ENCODE measurements around the gene TNIP2. TPM values are rescaled to one million over a fixed set of nuclear protein-coding genes. Genes with fewer than 3 reads are reported as not detected.
"Not testable (repeated sequence)": the region's sequence is repeated elsewhere in the genome, so short reads cannot be mapped to it uniquely, and the experiment has no call there.

Gene TNIP2
- total RNA-seq, 1 donor from 2014 or later = 29.0 TPM

DNA sequence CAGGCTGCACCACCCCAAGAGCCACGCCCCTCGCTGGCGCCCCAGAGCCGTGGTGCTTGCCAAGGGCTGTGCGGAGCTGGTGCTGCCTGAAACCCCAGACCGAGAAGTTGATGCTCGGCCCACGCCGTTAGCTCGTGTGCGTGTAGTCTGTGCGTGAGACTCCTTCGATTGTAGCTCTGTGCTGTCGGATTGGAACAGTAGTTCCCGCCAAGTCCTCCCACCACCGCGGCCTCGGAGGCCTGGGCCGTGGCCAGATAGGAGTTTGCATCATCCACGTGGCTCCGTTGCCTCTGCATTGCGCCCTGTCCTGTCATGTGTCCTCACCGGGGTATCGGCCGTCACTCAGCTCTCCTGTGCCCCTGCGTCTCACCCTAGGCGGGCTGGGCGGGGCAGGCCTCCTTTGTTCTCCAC lies 24.2 kb downstream of the TNIP2 start:
- H3K36me3 Mint-ChIP-seq (ENCODE audit: low read depth) = peaks cover 26% of the 10 kb centered on the region
- H3K9me3 Mint-ChIP-seq (ENCODE audit: low read depth) = peaks cover 16% of the 10 kb centered on the region
- TF ChIP-seq, protein P1, sequence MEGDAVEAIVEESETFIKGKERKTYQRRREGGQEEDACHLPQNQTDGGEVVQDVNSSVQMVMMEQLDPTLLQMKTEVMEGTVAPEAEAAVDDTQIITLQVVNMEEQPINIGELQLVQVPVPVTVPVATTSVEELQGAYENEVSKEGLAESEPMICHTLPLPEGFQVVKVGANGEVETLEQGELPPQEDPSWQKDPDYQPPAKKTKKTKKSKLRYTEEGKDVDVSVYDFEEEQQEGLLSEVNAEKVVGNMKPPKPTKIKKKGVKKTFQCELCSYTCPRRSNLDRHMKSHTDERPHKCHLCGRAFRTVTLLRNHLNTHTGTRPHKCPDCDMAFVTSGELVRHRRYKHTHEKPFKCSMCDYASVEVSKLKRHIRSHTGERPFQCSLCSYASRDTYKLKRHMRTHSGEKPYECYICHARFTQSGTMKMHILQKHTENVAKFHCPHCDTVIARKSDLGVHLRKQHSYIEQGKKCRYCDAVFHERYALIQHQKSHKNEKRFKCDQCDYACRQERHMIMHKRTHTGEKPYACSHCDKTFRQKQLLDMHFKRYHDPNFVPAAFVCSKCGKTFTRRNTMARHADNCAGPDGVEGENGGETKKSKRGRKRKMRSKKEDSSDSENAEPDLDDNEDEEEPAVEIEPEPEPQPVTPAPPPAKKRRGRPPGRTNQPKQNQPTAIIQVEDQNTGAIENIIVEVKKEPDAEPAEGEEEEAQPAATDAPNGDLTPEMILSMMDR (IDR thresholded peaks at IDR 0.05) = no peak
- H3K4me1 Mint-ChIP-seq (ENCODE audit: low read depth) = no peaks in the 10 kb centered on the region
- no peak overlapping the region for H3K4me3 Mint-ChIP-seq (ENCODE audit: unreplicated experiment)
- no peaks in the 10 kb centered on the region for H3K27me3 Mint-ChIP-seq (ENCODE audit: low read depth)
- peak; percentile 88 for DNase-seq (ENCODE audit: low spot score)
- no peak overlapping the region for H3K27ac Mint-ChIP-seq (ENCODE audit: unreplicated experiment)

DNA sequence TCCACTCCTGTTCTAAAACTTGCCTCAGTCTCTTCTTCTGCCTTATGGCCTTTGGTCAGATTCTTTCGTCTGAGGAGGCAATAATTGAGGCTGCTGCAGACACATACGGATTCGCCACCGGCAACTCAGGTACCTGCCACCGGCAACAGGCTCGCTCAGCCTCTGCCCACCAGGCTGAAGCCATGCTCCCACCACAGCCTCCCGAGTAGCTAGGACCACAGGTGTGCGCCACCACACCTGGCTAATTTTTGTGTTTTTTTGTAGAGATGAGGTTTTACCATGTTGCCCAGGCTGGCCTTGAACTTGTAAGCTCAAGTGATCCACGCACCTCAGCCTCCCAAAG lies 26.6 kb downstream of the TNIP2 start:
- no peaks in the 10 kb centered on the region for H3K4me1 Mint-ChIP-seq (ENCODE audit: low read depth)
- H3K27me3 Mint-ChIP-seq (ENCODE audit: low read depth) = no peaks in the 10 kb centered on the region
- H3K27ac Mint-ChIP-seq (ENCODE audit: unreplicated experiment) = no peak overlapping the region
- no peak overlapping the region for H3K4me3 Mint-ChIP-seq (ENCODE audit: unreplicated experiment)
- H3K36me3 Mint-ChIP-seq (ENCODE audit: low read depth) = peaks cover 13% of the 10 kb centered on the region
- no peak for DNase-seq (ENCODE audit: low spot score)
- no peaks in the 10 kb centered on the region for H3K9me3 Mint-ChIP-seq (ENCODE audit: low read depth)
- TF ChIP-seq, protein P1 (IDR thresholded peaks at IDR 0.05) = no peak

DNA sequence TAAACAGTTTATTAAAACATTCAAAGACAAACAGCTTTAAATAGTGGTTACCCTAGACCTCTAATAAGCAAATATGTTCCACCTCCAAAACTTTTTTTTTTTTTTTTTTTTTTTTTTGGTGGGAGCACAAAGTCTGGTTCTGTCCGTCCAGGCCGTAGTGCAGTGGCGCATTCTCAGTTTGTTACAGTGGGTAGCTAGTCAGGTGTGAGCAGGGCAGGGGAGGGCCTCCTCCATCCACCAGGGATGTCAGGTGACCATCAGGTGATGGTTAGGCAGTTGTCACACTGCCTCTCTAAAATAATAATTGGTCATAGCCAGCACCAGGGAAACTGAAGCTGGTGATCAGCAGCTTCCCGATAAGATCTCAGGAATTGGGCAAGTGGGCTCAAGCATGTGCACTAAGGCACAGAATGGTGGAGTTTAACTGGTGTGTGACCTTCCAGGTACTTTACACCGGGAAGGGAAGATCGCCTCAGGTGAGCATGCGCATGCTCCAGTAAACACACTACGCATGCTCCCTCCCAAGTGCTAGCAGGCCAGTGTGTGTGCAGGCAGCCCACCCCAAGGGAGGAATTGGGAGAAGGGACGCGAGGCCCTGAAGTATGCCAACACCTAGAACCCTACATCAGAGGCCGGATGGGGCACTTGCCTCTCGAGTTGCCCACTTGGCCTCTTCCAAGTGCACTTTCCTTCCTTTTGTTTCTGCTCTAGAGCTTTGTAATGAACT lies 27.2 kb downstream of the TNIP2 start:
- H3K9me3 Mint-ChIP-seq (ENCODE audit: low read depth) = no peaks in the 10 kb centered on the region
- H3K36me3 Mint-ChIP-seq (ENCODE audit: low read depth) = peaks cover 11% of the 10 kb centered on the region
- H3K4me1 Mint-ChIP-seq (ENCODE audit: low read depth) = no peaks in the 10 kb centered on the region
- TF ChIP-seq, protein P1 (IDR thresholded peaks at IDR 0.05) = no peak
- H3K4me3 Mint-ChIP-seq (ENCODE audit: unreplicated experiment) = no peak overlapping the region
- H3K27ac Mint-ChIP-seq (ENCODE audit: unreplicated experiment) = no peak overlapping the region
- DNase-seq (ENCODE audit: low spot score) = peak; percentile 30
- H3K27me3 Mint-ChIP-seq (ENCODE audit: low read depth) = no peaks in the 10 kb centered on the region

DNA sequence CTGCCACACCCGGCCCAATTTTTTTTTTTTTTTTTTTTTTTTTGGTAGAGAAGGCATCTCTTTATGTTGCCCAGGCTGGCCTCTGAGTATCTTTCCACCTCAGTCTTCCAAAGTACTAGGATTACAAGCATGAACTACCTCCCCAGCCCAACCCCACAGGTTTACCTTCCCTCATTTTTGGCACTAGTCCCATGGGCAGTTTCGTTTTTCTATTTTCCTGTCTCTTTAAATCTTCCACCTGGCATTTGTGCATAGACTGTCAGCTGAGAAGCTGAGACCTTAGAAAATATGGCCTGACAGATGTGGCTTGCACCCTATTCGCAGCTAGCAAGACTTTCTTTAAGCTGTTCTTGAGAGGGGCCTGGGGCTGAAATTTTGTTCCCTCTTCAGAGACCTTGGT lies 27.9 kb downstream of the TNIP2 start:
- peaks cover 11% of the 10 kb centered on the region for H3K36me3 Mint-ChIP-seq (ENCODE audit: low read depth)
- no peaks in the 10 kb centered on the region for H3K4me1 Mint-ChIP-seq (ENCODE audit: low read depth)
- no peak overlapping the region for H3K4me3 Mint-ChIP-seq (ENCODE audit: unreplicated experiment)
- peak; percentile 0 for DNase-seq (ENCODE audit: low spot score)
- TF ChIP-seq, protein P1 (IDR thresholded peaks at IDR 0.05) = no peak
- no peak overlapping the region for H3K27ac Mint-ChIP-seq (ENCODE audit: unreplicated experiment)
- no peaks in the 10 kb centered on the region for H3K27me3 Mint-ChIP-seq (ENCODE audit: low read depth)
- no peaks in the 10 kb centered on the region for H3K9me3 Mint-ChIP-seq (ENCODE audit: low read depth)

DNA sequence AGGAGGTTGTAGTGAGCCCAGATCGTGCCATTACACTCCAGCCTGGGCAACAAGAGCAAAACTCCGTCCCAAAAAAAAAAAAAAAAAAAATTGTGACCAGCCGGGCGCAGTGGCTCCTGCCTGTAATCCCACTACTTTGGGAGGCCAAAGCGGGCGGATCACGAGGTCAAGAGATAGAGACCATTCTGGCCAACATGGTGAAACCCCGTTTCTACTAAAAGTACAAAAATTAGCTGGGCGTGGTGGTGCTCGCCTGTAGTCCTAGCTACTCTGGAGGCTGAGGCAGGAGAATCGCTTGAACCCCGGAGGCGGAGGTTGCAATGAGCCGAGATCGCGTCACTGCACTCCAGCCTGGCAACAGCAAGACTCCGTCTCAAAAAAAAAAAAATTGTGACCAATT lies 29.3 kb downstream of the TNIP2 start:
- H3K36me3 Mint-ChIP-seq (ENCODE audit: low read depth); H3K4me3 Mint-ChIP-seq (ENCODE audit: unreplicated experiment); H3K4me1 Mint-ChIP-seq (ENCODE audit: low read depth); H3K27ac Mint-ChIP-seq (ENCODE audit: unreplicated experiment); H3K9me3 Mint-ChIP-seq (ENCODE audit: low read depth); H3K27me3 Mint-ChIP-seq (ENCODE audit: low read depth): not testable (repeated sequence)
- DNase-seq (ENCODE audit: low spot score) = peak; percentile 26

DNA sequence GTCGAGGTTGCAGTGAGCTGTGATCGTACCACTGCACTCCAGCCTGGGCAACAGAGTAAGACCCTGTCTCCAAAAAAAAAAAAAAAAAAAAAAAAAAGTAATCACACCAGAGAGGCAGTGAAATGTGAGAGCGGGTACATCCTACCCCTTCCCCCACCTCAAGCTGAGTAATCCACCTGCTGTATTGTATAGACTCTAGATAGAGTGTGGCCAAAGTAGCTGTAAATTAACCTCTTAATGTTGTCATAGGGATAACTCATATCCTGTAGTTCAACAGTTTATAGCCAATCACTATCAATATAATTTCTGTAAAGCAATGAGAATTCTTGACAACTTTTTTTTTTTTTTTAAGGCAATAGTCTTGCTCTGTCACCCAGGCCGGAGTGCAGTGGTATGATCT lies 30.8 kb downstream of the TNIP2 start:
- H3K27me3 Mint-ChIP-seq (ENCODE audit: low read depth) = no peaks in the 10 kb centered on the region
- H3K4me1 Mint-ChIP-seq (ENCODE audit: low read depth) = no peaks in the 10 kb centered on the region
- no peak overlapping the region for H3K4me3 Mint-ChIP-seq (ENCODE audit: unreplicated experiment)
- DNase-seq (ENCODE audit: low spot score) = no peak
- no peaks in the 10 kb centered on the region for H3K9me3 Mint-ChIP-seq (ENCODE audit: low read depth)
- peaks cover 3% of the 10 kb centered on the region for H3K36me3 Mint-ChIP-seq (ENCODE audit: low read depth)
- no peak overlapping the region for H3K27ac Mint-ChIP-seq (ENCODE audit: unreplicated experiment)
- TF ChIP-seq, protein P1 (IDR thresholded peaks at IDR 0.05) = no peak

Data from chondrocyte (in vitro differentiated cells).